GM19351 (cell line): Measurements from ENCODE around the gene KREMEN1.

Experiments
- ATAC-seq: cut with Tn5 transposase; IDR thresholded peaks from one replicate; pipeline ENCODE4 v1.9.1; 2021; ENCODE audit warnings: mild to moderate bottlenecking, moderate library complexity; ENCODE audit not compliant: unreplicated experiment

KREMEN1 gene

GRCh38 chr22:29126670-29127395, 54.0 kb downstream of the KREMEN1 start:
- no peak for ATAC-seq

- ATAC-seq = no peak
Measured at GRCh38 chr22:29128891-29129807, 56.3 kb downstream of the KREMEN1 start.

GRCh38 chr22:29129808-29130140, 56.9 kb downstream of the KREMEN1 start:
- no peak for ATAC-seq

GRCh38 chr22:29130476-29130875, 57.6 kb downstream of the KREMEN1 start:
- ATAC-seq = no peak

- ATAC-seq = no peak
Measured at GRCh38 chr22:29133603-29134133, 60.8 kb downstream of the KREMEN1 start.

- no peak for ATAC-seq
Measured at GRCh38 chr22:29134448-29134847, 61.6 kb downstream of the KREMEN1 start.

GRCh38 chr22:29136782-29137700, 64.2 kb downstream of the KREMEN1 start:
- no peak for ATAC-seq

- no peak for ATAC-seq
Measured at GRCh38 chr22:29138556-29139305, 65.9 kb downstream of the KREMEN1 start.

GRCh38 chr22:29139965-29140782, 67.3 kb downstream of the KREMEN1 start:
- no peak for ATAC-seq

GRCh38 chr22:29141078-29141688, 68.3 kb downstream of the KREMEN1 start:
- ATAC-seq = no peak

GRCh38 chr22:29142116-29142515, 69.3 kb downstream of the KREMEN1 start:
- no peak for ATAC-seq

- no peak for ATAC-seq
Measured at GRCh38 chr22:29143941-29144785, 71.3 kb downstream of the KREMEN1 start.

- ATAC-seq = no peak
Measured at GRCh38 chr22:29144786-29145160, 71.9 kb downstream of the KREMEN1 start.

- no peak for ATAC-seq
Measured at GRCh38 chr22:29145321-29146072, 72.7 kb downstream of the KREMEN1 start.

- no peak for ATAC-seq
Measured at GRCh38 chr22:29146091-29146560, 73.3 kb downstream of the KREMEN1 start.

- ATAC-seq = no peak
Measured at GRCh38 chr22:29146771-29147170, 73.9 kb downstream of the KREMEN1 start.

GRCh38 chr22:29147331-29147899, 74.6 kb downstream of the KREMEN1 start:
- no peak for ATAC-seq
